ENCODE data around the gene GASK1A. TPM values are rescaled to one million over a fixed set of nuclear protein-coding genes. Genes with fewer than 3 reads are reported as not detected.

GASK1A gene
- total RNA-seq, 1 experiment from 2014 or later = 5.4 TPM

- Histone ChIP-seq H4K5ac (ENCODE audit: insufficient read length, low read depth, low read length) (no peak overlapping the region), H2BK12ac (ENCODE audit: insufficient read length, low read depth, low read length) (no peak overlapping the region), H3K56ac (ENCODE audit: insufficient read length, low read depth, low read length) (no peak overlapping the region), H3K18ac (ENCODE audit: insufficient read length, low read depth, low read length) (no peak overlapping the region), H3T11ph (ENCODE audit: low read length) (no peak overlapping the region), H3K4me2 (ENCODE audit: insufficient read depth, insufficient read length, low read length) (no peak overlapping the region), H3K9me3 (ENCODE audit: control insufficient read depth, low read depth, low read length) (no peaks in the 10 kb centered on the region), H3K79me2 (ENCODE audit: insufficient read depth, low read length) (no peaks in the 10 kb centered on the region), H2BK15ac (ENCODE audit: low read depth, low read length) (no peak overlapping the region), H2BK20ac (ENCODE audit: low read depth, low read length, poor library complexity, severe bottlenecking) (no peak overlapping the region), H4K8ac (replicated peaks; ENCODE audit: insufficient read length, low read depth, low read length) (no peak overlapping the region), H2AK5ac (ENCODE audit: insufficient read length, low read length) (no peak overlapping the region), H2BK120ac (ENCODE audit: low read depth, low read length, poor library complexity, severe bottlenecking) (no peak overlapping the region), H2AFZ (ENCODE audit: low read length) (no peak overlapping the region), H3K14ac (ENCODE audit: insufficient read depth, low read length) (no peak overlapping the region), H3K27ac (ENCODE audit: insufficient read length, low read depth, low read length) (no peak overlapping the region), H3K23me2 (ENCODE audit: insufficient read length, low read depth, low read length, poor library complexity, severe bottlenecking) (peaks cover 3% of the 10 kb centered on the region), H3K4me1 (ENCODE audit: insufficient read depth, low read length) (no peaks in the 10 kb centered on the region), H3K79me1 (ENCODE audit: insufficient read depth, low read depth, low read length, poor library complexity, severe bottlenecking) (peaks cover 4% of the 10 kb centered on the region), H4K20me1 (ENCODE audit: control insufficient read depth, insufficient read depth, insufficient read length) (peaks cover 5% of the 10 kb centered on the region), H3K23ac (ENCODE audit: insufficient read length, low read depth, low read length) (no peak overlapping the region), H3K4ac (ENCODE audit: low read depth, low read length) (no peak overlapping the region), H4K91ac (ENCODE audit: insufficient read length, low read depth, low read length) (no peak overlapping the region), H3K9ac (ENCODE audit: extremely low read depth, insufficient read length, low read length) (no peak overlapping the region), H3K27me3 (ENCODE audit: insufficient read depth, low read length) (no peaks in the 10 kb centered on the region; the same call in 1 of the 2 replicates), H2BK5ac (ENCODE audit: insufficient read length, low read length) (no peak overlapping the region)
- Mint-ChIP-seq H3K36me3 (ENCODE audit: insufficient read depth in 1 of 3, low read depth in 3 of 3) (no peaks in the 10 kb centered on the region; a peak in 1 of 7 replicates), H3K27me3 (ENCODE audit: low read depth) (peaks cover 22% of the 10 kb centered on the region), H3K27ac (no peak overlapping the region), H3K9me3 (no peaks in the 10 kb centered on the region), H3K4me3 (no peak overlapping the region), H3K4me1 (peaks cover 9 to 10% of the 10 kb centered on the region in 2 experiments)
- DNase-seq = no peak
- no CpG with 5 or more reads among the region's 3 CpGs for WGBS (ENCODE audit: extremely low coverage, insufficient read length, low lambda C conversion rate)
- TF ChIP-seq CTCF (conservative IDR thresholded peaks at IDR 0.05) = no peak
Observed at GRCh38 chr3:43104039-43104438, 124.9 kb downstream of the GASK1A start.

Data from H9 (cell line).